HEK293 (cell line): ENCODE data around the gene EXOSC9.

Source experiments
- FEZF1 ChIP-seq: fragments of 450-650 bp; formaldehyde crosslinking; IDR thresholded peaks from 2 replicates; pipeline ENCODE4 v1.5.1; 2016; ENCODE audit warnings: missing biosample characterization, missing genetic modification characterization
- KLF17 ChIP-seq: fragments of 450-650 bp; formaldehyde crosslinking; IDR thresholded peaks from 2 replicates; pipeline ENCODE4 v1.5.1; 2016; ENCODE audit warnings: missing biosample characterization, missing genetic modification characterization
- OSR2 ChIP-seq: fragments of 450-650 bp; formaldehyde crosslinking; IDR thresholded peaks from 2 replicates; pipeline ENCODE4 v1.5.1; 2016; ENCODE audit warnings: missing biosample characterization, missing genetic modification characterization
- OVOL3 ChIP-seq: fragments of 450-650 bp; formaldehyde crosslinking; IDR thresholded peaks from 2 replicates; pipeline ENCODE4 v1.5.1; 2016; ENCODE audit warnings: missing biosample characterization, missing genetic modification characterization
- PRDM6 ChIP-seq: fragments of 450-650 bp; formaldehyde crosslinking; IDR thresholded peaks from 2 replicates; pipeline ENCODE4 v1.5.1; 2017; ENCODE audit warnings: missing biosample characterization, missing genetic modification characterization
- YY2 ChIP-seq: fragments of 450-650 bp; formaldehyde crosslinking; IDR thresholded peaks from 2 replicates; pipeline ENCODE4 v1.5.1; 2016; ENCODE audit warnings: missing biosample characterization, missing genetic modification characterization
- ZBTB11 ChIP-seq: fragments of 450-650 bp; formaldehyde crosslinking; conservative IDR thresholded peaks from 2 replicates; pipeline ENCODE4 v1.5.1; 2016; ENCODE audit warnings: low read depth, missing biosample characterization, missing genetic modification characterization
- ZNF112 ChIP-seq: fragments of 450-650 bp; formaldehyde crosslinking; IDR thresholded peaks from 2 replicates; pipeline ENCODE4 v1.5.0; 2017; ENCODE audit warnings: missing biosample characterization, missing genetic modification characterization
- ZNF146 ChIP-seq: fragments of 450-650 bp; formaldehyde crosslinking; IDR thresholded peaks from 2 replicates; pipeline ENCODE4 v1.5.1; 2016; ENCODE audit warnings: missing biosample characterization, missing genetic modification characterization
- ZNF157 ChIP-seq: fragments of 450-650 bp; formaldehyde crosslinking; IDR thresholded peaks from 2 replicates; pipeline ENCODE4 v1.5.1; 2016; ENCODE audit warnings: missing biosample characterization, missing genetic modification characterization
- ZNF239 ChIP-seq: fragments of 450-650 bp; formaldehyde crosslinking; IDR thresholded peaks from 2 replicates; pipeline ENCODE4 v1.5.1; 2016; ENCODE audit warnings: missing biosample characterization, missing genetic modification characterization
- ZNF426 ChIP-seq: fragments of 450-650 bp; formaldehyde crosslinking; IDR thresholded peaks from 2 replicates; pipeline ENCODE4 v1.5.1; 2017; ENCODE audit warnings: missing biosample characterization, missing genetic modification characterization, mild to moderate bottlenecking, inconsistent platforms, moderate library complexity
- ZNF433 ChIP-seq: fragments of 450-650 bp; formaldehyde crosslinking; IDR thresholded peaks from 2 replicates; pipeline ENCODE4 v1.5.1; 2016; ENCODE audit warnings: missing biosample characterization, missing genetic modification characterization, low read depth
- ZNF513 ChIP-seq: fragments of 450-650 bp; IDR thresholded peaks from 2 replicates; pipeline ENCODE4 v1.5.1; 2018; ENCODE audit warnings: missing biosample characterization, missing genetic modification characterization
- ZNF514 ChIP-seq: fragments of 450-650 bp; formaldehyde crosslinking; IDR thresholded peaks from 2 replicates; pipeline ENCODE4 v1.5.1; 2016; ENCODE audit warnings: missing biosample characterization, missing genetic modification characterization
- ZNF555 ChIP-seq: fragments of 450-650 bp; formaldehyde crosslinking; conservative IDR thresholded peaks from 2 replicates; pipeline ENCODE4 v1.5.1; 2017; ENCODE audit warnings: missing biosample characterization, mild to moderate bottlenecking, missing genetic modification characterization, inconsistent platforms
- ZNF561 ChIP-seq: fragments of 450-650 bp; IDR thresholded peaks from 2 replicates; pipeline ENCODE4 v1.5.1; 2018; ENCODE audit warnings: missing biosample characterization, missing genetic modification characterization, borderline replicate concordance
- ZNF76 ChIP-seq: fragments of 450-650 bp; formaldehyde crosslinking; IDR thresholded peaks from 2 replicates; pipeline ENCODE4; 2016; ENCODE audit warnings: low read depth, missing biosample characterization, missing genetic modification characterization, borderline replicate concordance
- ZNF837 ChIP-seq: fragments of 450-650 bp; formaldehyde crosslinking; IDR thresholded peaks from 2 replicates; pipeline ENCODE4 v1.5.1; 2016; ENCODE audit warnings: missing biosample characterization, missing genetic modification characterization
- ZXDB ChIP-seq: fragments of 450-650 bp; formaldehyde crosslinking; IDR thresholded peaks from 2 replicates; pipeline ENCODE4 v1.5.1; 2016; ENCODE audit warnings: missing biosample characterization, missing genetic modification characterization
- TF ChIP-seq, protein P1 (sequence below): fragments of 450-650 bp; formaldehyde crosslinking; IDR thresholded peaks from 2 replicates; pipeline ENCODE4 v1.5.1; 2016; ENCODE audit warnings: missing biosample characterization, missing genetic modification characterization
- TF ChIP-seq, protein P2 (sequence below): fragments of 450-650 bp; formaldehyde crosslinking; IDR thresholded peaks from 2 replicates; pipeline ENCODE4 v1.5.1; 2017; ENCODE audit warnings: missing biosample characterization, missing genetic modification characterization
- TF ChIP-seq, protein P3 (sequence below): fragments of 450-650 bp; formaldehyde crosslinking; optimal IDR thresholded peaks from 2 replicates; pipeline ENCODE3; 2016; ENCODE audit warnings: missing biosample characterization, mild to moderate bottlenecking, missing genetic modification characterization

EXOSC9 gene

GRCh38 chr4:121800961-121801714 lies at the start of gene EXOSC9 (continued):
- no peak for TF ChIP-seq ZNF513 (tag by site-specific recombination)
- peak; percentile 27; the same call in 1 of the 2 replicates for TF ChIP-seq KLF17 (tag by site-specific recombination)
- TF ChIP-seq OSR2 (tag by site-specific recombination) = no peak
- no peak for TF ChIP-seq ZNF433 (tag by site-specific recombination)
- TF ChIP-seq ZNF561 (tag by site-specific recombination) = no peak
- no peak for TF ChIP-seq FEZF1 (tag by site-specific recombination)
- TF ChIP-seq ZNF426 = no peak
- 0 out of 2 replicates have a peak, but pooled peaks have one; percentile 16 for TF ChIP-seq ZBTB11
- TF ChIP-seq PRDM6 = no peak
- TF ChIP-seq, protein P1, sequence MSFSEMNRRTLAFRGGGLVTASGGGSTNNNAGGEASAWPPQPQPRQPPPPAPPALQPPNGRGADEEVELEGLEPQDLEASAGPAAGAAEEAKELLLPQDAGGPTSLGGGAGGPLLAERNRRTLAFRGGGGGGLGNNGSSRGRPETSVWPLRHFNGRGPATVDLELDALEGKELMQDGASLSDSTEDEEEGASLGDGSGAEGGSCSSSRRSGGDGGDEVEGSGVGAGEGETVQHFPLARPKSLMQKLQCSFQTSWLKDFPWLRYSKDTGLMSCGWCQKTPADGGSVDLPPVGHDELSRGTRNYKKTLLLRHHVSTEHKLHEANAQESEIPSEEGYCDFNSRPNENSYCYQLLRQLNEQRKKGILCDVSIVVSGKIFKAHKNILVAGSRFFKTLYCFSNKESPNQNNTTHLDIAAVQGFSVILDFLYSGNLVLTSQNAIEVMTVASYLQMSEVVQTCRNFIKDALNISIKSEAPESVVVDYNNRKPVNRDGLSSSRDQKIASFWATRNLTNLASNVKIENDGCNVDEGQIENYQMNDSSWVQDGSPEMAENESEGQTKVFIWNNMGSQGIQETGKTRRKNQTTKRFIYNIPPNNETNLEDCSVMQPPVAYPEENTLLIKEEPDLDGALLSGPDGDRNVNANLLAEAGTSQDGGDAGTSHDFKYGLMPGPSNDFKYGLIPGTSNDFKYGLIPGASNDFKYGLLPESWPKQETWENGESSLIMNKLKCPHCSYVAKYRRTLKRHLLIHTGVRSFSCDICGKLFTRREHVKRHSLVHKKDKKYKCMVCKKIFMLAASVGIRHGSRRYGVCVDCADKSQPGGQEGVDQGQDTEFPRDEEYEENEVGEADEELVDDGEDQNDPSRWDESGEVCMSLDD (tag by site-specific recombination) = peak; percentile 27; the same call in 1 of the 2 replicates
- no peak for TF ChIP-seq ZNF837
- peak; percentile 82 for TF ChIP-seq ZXDB (tag by site-specific recombination)
- TF ChIP-seq, protein P2, sequence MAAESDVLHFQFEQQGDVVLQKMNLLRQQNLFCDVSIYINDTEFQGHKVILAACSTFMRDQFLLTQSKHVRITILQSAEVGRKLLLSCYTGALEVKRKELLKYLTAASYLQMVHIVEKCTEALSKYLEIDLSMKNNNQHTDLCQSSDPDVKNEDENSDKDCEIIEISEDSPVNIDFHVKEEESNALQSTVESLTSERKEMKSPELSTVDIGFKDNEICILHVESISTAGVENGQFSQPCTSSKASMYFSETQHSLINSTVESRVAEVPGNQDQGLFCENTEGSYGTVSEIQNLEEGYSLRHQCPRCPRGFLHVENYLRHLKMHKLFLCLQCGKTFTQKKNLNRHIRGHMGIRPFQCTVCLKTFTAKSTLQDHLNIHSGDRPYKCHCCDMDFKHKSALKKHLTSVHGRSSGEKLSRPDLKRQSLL (tag by site-specific recombination) = no peak
- TF ChIP-seq ZNF239 (tag by site-specific recombination) = no peak
- TF ChIP-seq YY2 (tag by site-specific recombination) = 0 out of 2 replicates have a peak, but pooled peaks have one; percentile 44
- peak; percentile 71; the same call in 1 of the 2 replicates for TF ChIP-seq ZNF76 (tag by site-specific recombination)
- TF ChIP-seq, protein P3, sequence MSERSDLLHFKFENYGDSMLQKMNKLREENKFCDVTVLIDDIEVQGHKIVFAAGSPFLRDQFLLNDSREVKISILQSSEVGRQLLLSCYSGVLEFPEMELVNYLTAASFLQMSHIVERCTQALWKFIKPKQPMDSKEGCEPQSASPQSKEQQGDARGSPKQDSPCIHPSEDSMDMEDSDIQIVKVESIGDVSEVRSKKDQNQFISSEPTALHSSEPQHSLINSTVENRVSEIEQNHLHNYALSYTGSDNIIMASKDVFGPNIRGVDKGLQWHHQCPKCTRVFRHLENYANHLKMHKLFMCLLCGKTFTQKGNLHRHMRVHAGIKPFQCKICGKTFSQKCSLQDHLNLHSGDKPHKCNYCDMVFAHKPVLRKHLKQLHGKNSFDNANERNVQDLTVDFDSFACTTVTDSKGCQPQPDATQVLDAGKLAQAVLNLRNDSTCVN (tag by site-specific recombination) = peak; percentile 81
- no peak for TF ChIP-seq ZNF555 (tag by site-specific recombination)
- no peak for TF ChIP-seq ZNF514 (tag by site-specific recombination)
- TF ChIP-seq ZNF146 (tag by site-specific recombination) = no peak
- no peak for TF ChIP-seq ZNF157 (tag by site-specific recombination)
- no peak for TF ChIP-seq OVOL3 (tag by site-specific recombination)
- TF ChIP-seq ZNF112 (tag by site-specific recombination) = no peak
